Psoas muscle (tissue), 8 donors: ENCODE measurements around the gene MAP6. TPM values are rescaled to one million over a fixed set of nuclear protein-coding genes. Genes with fewer than 3 reads are reported as not detected.

Source experiments
- ATAC-seq, 4 donors: fragments of 200-7000 bp; cut with Tn5 transposase; one replicate each; pipeline ENCODE4 v1.9.1; 2020; ENCODE audit warnings: moderate library complexity in 3 of 4, mild to moderate bottlenecking in 2 of 4
- DNase-seq, 2 donors: peaks; one replicate each; pipeline ENCODE4 v3.0.0-alpha.2; 2020
- H3K27ac ChIP-seq: fragments of 200-600 bp; one replicate; pipeline ENCODE4 v1.8.0; 2022
- H3K27me3 ChIP-seq, 3 donors: fragments of 200-600 bp in 1 of 3; one replicate each; pipeline versions ENCODE4 v1.6.1 to v1.8.0; 2013 to 2022; ENCODE audit warnings: low read length in 2 of 3, mild to moderate bottlenecking in 2 of 3, moderate library complexity in 1 of 3; ENCODE audit not compliant: insufficient read depth in 3 of 3
- H3K36me3 ChIP-seq, 2 donors: fragments of 200-600 bp in 1 of 2; one replicate each; pipeline versions ENCODE4 v1.6.1 to v1.8.0; 2013 to 2022; ENCODE audit warnings: low read depth in 1 of 2, mild to moderate bottlenecking in 1 of 2, moderate library complexity in 1 of 2; ENCODE audit not compliant: insufficient read depth in 1 of 2
- H3K4me1 ChIP-seq: fragments of 200-600 bp; one replicate; pipeline ENCODE4 v1.8.0; 2022
- H3K4me3 ChIP-seq: fragments of 200-600 bp; one replicate; pipeline ENCODE4 v1.8.0; 2022; ENCODE audit warnings: mild to moderate bottlenecking
- H3K9me3 ChIP-seq: fragments of 200-600 bp; one replicate; pipeline ENCODE4 v1.8.0; 2022
- CTCF ChIP-seq: fragments of 200-600 bp; IDR thresholded peaks from one replicate; pipeline ENCODE4 v1.8.0; 2022; ENCODE audit warnings: antibody characterized with exemption
- WGBS, 3 donors: extraction: QIAGEN DNeasy Blood & Tissue Kit; methylation state at CpG; one replicate each; pipeline versions ENCODE4 v1.1.6 to v1.1.7; 2013; 5-methylcytosine and 5-hydroxymethylcytosine counted together
- intact Hi-C, 2 donors: fragments of 100-400 bp; cut with DNase I; formaldehyde crosslinking; loops; one replicate each; pipeline versions ENCODE4 v1.11.0 to v1.14.2; 2022
- polyA plus RNA-seq, 3 donors: library from polyadenylated mRNA; stranded (reverse); fragments of 200-250 nt; gene quantifications; one replicate each; pipeline ENCODE4 v1.2.3, GENCODE V29; 2013
- total RNA-seq, 4 donors: library from RNA; stranded (reverse); fragmentation: NEBNext Ultra II Directional in 2 of 4; extraction: Animal tissue kit (Norgen Biotek cat#: 25700) in 2 of 4; gene quantifications; one replicate each; pipeline versions ENCODE4 v1.2.1 to v1.2.4, GENCODE V29; 2021 to 2023
- donor health status: healthy with polysubstance abuse.
- donor health status: DM: no; HTN: no; CAD: no; lungs with moderate emphysema.
- donor health status: Bipolar disorder and iron deficiency.
- donor health status: healthy.
- donor health status: DM: yes; HTN: yes; CAD: no.
- donor health status: DM: no; HTN: no; CAD: no.
- donor health status: DM: no; HTN: no; CAD: no.
- donor health status: DM: yes; HTN: yes; CAD: no.

MAP6 gene
- total and polyA plus RNA-seq, 7 donors = 0.14 to 0.56 (median 0.26) TPM

GRCh38 chr11:75577207-75577606 lies 91.6 kb downstream of the MAP6 start:
- Histone ChIP-seq H3K27ac (no peak overlapping the region), H3K9me3 (no peaks in the 10 kb centered on the region), H3K36me3 (peaks cover 2 to 20% of the 10 kb centered on the region in 2 donors), H3K4me1 (peaks cover 8% of the 10 kb centered on the region), H3K27me3 (no peaks in the 10 kb centered on the region), H3K4me3 (no peak overlapping the region)
- 6 to 17% (median 12%) methylated on average over 8 to 10 of the region's 10 CpGs for WGBS, 3 donors
- no peak for ATAC-seq
- peak; percentile 49 for TF ChIP-seq CTCF
- DNase-seq = peak; percentile 56 to 74
- intact Hi-C loops = loop anchor here in 1 of 2 donors (1.0 kb wide), 1 partner anchor 30 kb away; no protein-coding TSS in a partner anchor

- intact Hi-C loops = no loop called here
- no peaks in the 10 kb centered on the region for H3K9me3 ChIP-seq
- DNase-seq = peak in 1 of 2 donors; percentile 72
- H3K4me1 ChIP-seq = peaks cover 10% of the 10 kb centered on the region
- TF ChIP-seq CTCF = no peak
- H3K27me3 ChIP-seq = no peaks in the 10 kb centered on the region
- H3K27ac ChIP-seq = no peak overlapping the region
- peaks cover 6 to 27% of the 10 kb centered on the region in 2 donors for H3K36me3 ChIP-seq
- peak in 1 of 4 donors; percentile 5 for ATAC-seq
- WGBS, 3 donors = 34 to 39% (median 39%) methylated on average over 8 of the region's 8 CpGs
- H3K4me3 ChIP-seq = no peak overlapping the region
Observed at GRCh38 chr11:75576499-75576918, 92.3 kb downstream of the MAP6 start.

GRCh38 chr11:75576017-75576416 lies 92.8 kb downstream of the MAP6 start:
- Histone ChIP-seq H3K27ac (no peak overlapping the region), H3K4me3 (no peak overlapping the region), H3K4me1 (peaks cover 10% of the 10 kb centered on the region), H3K27me3 (no peaks in the 10 kb centered on the region), H3K9me3 (no peaks in the 10 kb centered on the region), H3K36me3 (peaks cover 11 to 32% of the 10 kb centered on the region in 2 donors)
- ATAC-seq = no peak
- intact Hi-C loops = no loop called here
- DNase-seq = no peak
- no peak for TF ChIP-seq CTCF
- 64 to 73% (median 72%) methylated on average over 6 of the region's 6 CpGs for WGBS, 3 donors

DNA sequence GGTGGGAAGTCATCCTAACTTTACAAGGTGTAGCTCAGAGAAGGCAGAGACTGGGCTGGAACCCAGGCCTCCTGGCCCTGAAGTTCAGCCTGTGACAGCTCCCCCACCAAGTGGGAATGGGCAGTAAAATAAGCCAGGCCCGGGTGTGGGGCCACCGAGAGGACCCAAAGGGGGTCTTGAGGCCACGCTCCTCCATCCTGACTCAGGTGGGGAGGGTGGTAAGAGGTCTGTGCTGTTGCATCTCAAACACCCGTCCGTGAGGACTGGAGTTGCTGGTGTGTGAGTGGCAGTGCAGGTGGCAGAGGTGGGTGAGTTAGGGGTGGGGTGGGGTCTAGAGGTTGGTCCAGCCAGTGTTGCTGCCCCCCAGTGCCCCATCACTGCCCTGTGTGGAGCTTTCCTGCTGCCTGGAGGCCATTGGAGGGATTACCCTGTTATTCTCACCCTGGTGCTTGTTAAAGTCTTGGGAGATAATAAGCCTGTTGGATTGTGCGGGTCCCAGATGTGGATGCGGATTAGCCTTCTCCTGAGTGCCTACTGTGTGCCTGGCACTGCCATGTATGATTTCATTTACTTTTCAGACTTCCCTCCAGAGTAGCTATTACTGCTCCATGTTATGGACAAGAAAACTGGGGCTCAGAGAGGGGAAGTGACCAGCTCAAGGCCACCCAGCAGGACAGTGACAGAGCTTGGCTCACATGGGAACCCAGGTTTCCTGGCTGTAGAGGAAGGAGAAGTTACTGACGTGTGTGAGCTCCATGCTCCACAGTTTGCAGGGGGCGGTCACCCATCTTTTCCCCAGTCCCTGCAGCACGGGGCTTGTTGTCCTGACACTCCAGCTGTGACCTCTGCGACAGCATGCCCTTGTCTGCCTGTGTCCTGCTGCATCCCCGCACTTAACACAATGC lies 93.9 kb downstream of the MAP6 start:
- H3K9me3 ChIP-seq = no peaks in the 10 kb centered on the region
- peak in 1 of 4 donors; percentile 4 for ATAC-seq
- no peaks in the 10 kb centered on the region for H3K27me3 ChIP-seq
- intact Hi-C loops = no loop called here
- H3K4me1 ChIP-seq = peaks cover 10% of the 10 kb centered on the region
- no peak overlapping the region for H3K4me3 ChIP-seq
- no peak overlapping the region for H3K27ac ChIP-seq
- TF ChIP-seq CTCF = no peak
- H3K36me3 ChIP-seq = peaks cover 12 to 43% of the 10 kb centered on the region in 2 donors
- no peak for DNase-seq
- 69 to 80% (median 75%) methylated on average over 12 of the region's 12 CpGs for WGBS, 3 donors
